ENCODE results near the gene ZNF181.

GRCh38 chr19:34778342-34778741 lies 44.3 kb downstream of the ZNF181 start:
- no peak for TF ChIP-seq ZNF274 (IDR thresholded peaks at IDR 0.05; ENCODE audit: low read depth, low read length)
- TF ChIP-seq YY1 (IDR thresholded peaks at IDR 0.05; ENCODE audit: insufficient read depth, insufficient read length) = no peak

All from NT2/D1 (cell line).